ENCODE results near the gene ANKK1.

- no peak for TF ChIP-seq CTCF (IDR thresholded peaks at IDR 0.05)
- no peak for TF ChIP-seq EZH2 (IDR thresholded peaks at IDR 0.05; ENCODE audit: borderline replicate concordance, insufficient read depth, low read depth, low read length, poor library complexity, severe bottlenecking)
Measured at GRCh38 chr11:113387605-113388211, at the start of gene ANKK1.

Data from B cell (primary cell).